Loucy (cell line): ENCODE measurements around the gene PRICKLE2.

Experiments
- H2AFZ ChIP-seq: fragments of 200-600 bp; sonication (generic); 2 replicates; pipeline ENCODE4 v1.6.0; 2016; ENCODE audit warnings: antibody characterized with exemption, mild to moderate bottlenecking, low read length, moderate library complexity
- H3F3A ChIP-seq: fragments of 200-600 bp; 2 replicates; pipeline ENCODE4 v1.6.0; 2016; ENCODE audit warnings: antibody characterized with exemption, low read depth, mild to moderate bottlenecking
- H3K27me3 ChIP-seq: fragments of 200-600 bp; sonication (generic); 2 replicates; pipeline ENCODE4 v1.6.1; 2014; ENCODE audit warnings: low read length, mild to moderate bottlenecking; ENCODE audit not compliant: insufficient read depth, poor library complexity, severe bottlenecking
- H3K36me3 ChIP-seq: fragments of 200-600 bp; sonication (generic); 2 replicates; pipeline ENCODE4 v1.6.1; 2016; ENCODE audit warnings: low read length; ENCODE audit not compliant: insufficient read depth
- H3K4me1 ChIP-seq: fragments of 200-600 bp; sonication (generic); 2 replicates; pipeline ENCODE4 v1.5.1; 2014; ENCODE audit warnings: low read length, mild to moderate bottlenecking; ENCODE audit not compliant: insufficient read depth, poor library complexity, severe bottlenecking
- H3K4me2 ChIP-seq: fragments of 200-600 bp; sonication (generic); 2 replicates; pipeline ENCODE4 v1.6.0; 2014; ENCODE audit warnings: antibody characterized with exemption, low read length, low read depth, mild to moderate bottlenecking; ENCODE audit not compliant: poor library complexity, severe bottlenecking
- H3K4me3 ChIP-seq: fragments of 200-600 bp; sonication (generic); 2 replicates; pipeline ENCODE4 v1.5.1; 2014; ENCODE audit warnings: low read length, mild to moderate bottlenecking, mixed read lengths; ENCODE audit not compliant: poor library complexity, severe bottlenecking
- H3K79me2 ChIP-seq: fragments of 200-600 bp; sonication (generic); 2 replicates; pipeline ENCODE4 v1.6.1; 2014; ENCODE audit warnings: low read length; ENCODE audit not compliant: insufficient read depth
- H3K9ac ChIP-seq: fragments of 200-600 bp; sonication (generic); 2 replicates; pipeline ENCODE4 v1.6.0; 2014; ENCODE audit warnings: mild to moderate bottlenecking, low read depth, low read length, moderate library complexity; ENCODE audit not compliant: poor library complexity, severe bottlenecking
- H3K9me2 ChIP-seq: fragments of 200-600 bp; sonication (generic); replicated peaks from 2 replicates; pipeline ENCODE4 v1.6.1; 2016; ENCODE audit warnings: low read depth, low read length, mixed read lengths
- H3K9me3 ChIP-seq: fragments of 200-600 bp; sonication (generic); 2 replicates; pipeline ENCODE4 v1.6.1; 2014; ENCODE audit warnings: mild to moderate bottlenecking, antibody characterized with exemption, low read length, low read depth; ENCODE audit not compliant: insufficient read depth
- H4K20me1 ChIP-seq: fragments of 200-600 bp; sonication (generic); 2 replicates; pipeline ENCODE4 v1.6.0; 2014; ENCODE audit warnings: antibody characterized with exemption, low read length, mild to moderate bottlenecking; ENCODE audit not compliant: insufficient read depth, poor library complexity, severe bottlenecking
- CTCF ChIP-seq: fragments of 200-600 bp; sonication (generic); conservative IDR thresholded peaks from 2 replicates; pipeline ENCODE4 v1.5.1; 2014; ENCODE audit warnings: mild to moderate bottlenecking, antibody characterized with exemption, low read length
- EZH2phosphoT487 ChIP-seq: fragments of 200-600 bp; IDR thresholded peaks from 2 replicates; pipeline ENCODE4 v1.6.1; 2018; ENCODE audit warnings: antibody characterized with exemption, mild to moderate bottlenecking, moderate library complexity, borderline replicate concordance

PRICKLE2 gene

DNA sequence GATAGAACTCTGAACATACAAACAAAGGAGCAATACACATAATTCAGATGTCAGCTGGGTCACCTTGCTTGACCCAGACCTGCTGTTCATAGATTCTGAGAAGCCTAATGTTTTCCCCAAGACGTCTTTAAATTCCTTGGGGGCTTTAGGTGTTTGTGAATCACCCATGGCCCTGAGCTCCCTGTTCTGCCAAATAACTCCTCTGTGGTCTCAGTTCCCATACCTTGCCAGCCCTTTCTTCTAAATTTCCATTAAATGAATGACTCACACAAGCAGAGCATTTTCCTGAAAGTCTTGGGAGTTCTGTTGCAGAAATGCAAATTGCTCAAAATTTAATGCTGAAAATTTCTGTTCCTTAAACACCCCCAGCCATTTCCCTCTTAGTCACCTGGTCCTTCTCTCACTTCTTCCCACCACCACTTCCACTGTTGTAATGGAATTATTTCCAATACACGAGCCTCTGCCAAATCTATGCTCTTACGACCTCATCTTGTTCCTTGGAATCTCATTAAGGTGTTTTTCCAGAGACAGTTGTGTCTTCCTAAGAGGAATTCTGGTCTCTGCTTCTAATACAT lies 168.6 kb downstream of the PRICKLE2 start:
- TF ChIP-seq CTCF (no peak), EZH2phosphoT487 (no peak)
- H3K27me3 ChIP-seq: no peaks in the 10 kb centered on the region
- no peak overlapping the region for H3K9ac ChIP-seq
- H3K9me3 ChIP-seq: no peaks in the 10 kb centered on the region
- no peaks in the 10 kb centered on the region for H4K20me1 ChIP-seq
- no peaks in the 10 kb centered on the region for H3K4me1 ChIP-seq
- H3K4me2 ChIP-seq: no peak overlapping the region
- no peaks in the 10 kb centered on the region for H3K36me3 ChIP-seq
- no peak overlapping the region for H3K4me3 ChIP-seq
- no peak overlapping the region for H2AFZ ChIP-seq
- no peaks in the 10 kb centered on the region for H3K9me2 ChIP-seq
- no peaks in the 10 kb centered on the region for H3F3A ChIP-seq
- no peaks in the 10 kb centered on the region for H3K79me2 ChIP-seq

DNA sequence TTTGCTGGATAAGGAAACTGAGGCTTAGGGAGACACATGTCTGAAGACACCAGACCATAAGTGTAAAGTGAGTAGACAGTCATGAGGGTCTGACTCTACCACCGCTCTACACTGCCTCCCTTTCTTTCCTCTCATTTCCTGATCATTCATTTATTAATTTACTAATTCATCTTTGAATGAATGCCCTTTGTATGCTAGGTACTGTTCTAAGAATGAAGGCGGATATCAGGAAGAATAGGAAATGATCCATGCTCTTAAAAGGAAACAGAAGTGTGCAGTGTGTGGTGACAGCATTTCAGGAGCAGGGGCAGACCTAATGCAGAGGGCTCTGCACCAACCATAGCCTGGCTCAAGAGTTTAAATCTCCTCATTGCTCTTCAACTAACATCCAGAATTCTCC lies 170.2 kb downstream of the PRICKLE2 start:
- no peak overlapping the region for H3K4me3 ChIP-seq
- H4K20me1 ChIP-seq: no peaks in the 10 kb centered on the region
- H3K9me2 ChIP-seq: no peaks in the 10 kb centered on the region
- no peak for TF ChIP-seq EZH2phosphoT487
- no peak for TF ChIP-seq CTCF
- H3K79me2 ChIP-seq: no peaks in the 10 kb centered on the region
- no peak overlapping the region for H3K9ac ChIP-seq
- no peak overlapping the region for H2AFZ ChIP-seq
- H3K4me2 ChIP-seq: no peak overlapping the region
- H3K27me3 ChIP-seq: no peaks in the 10 kb centered on the region
- no peaks in the 10 kb centered on the region for H3K9me3 ChIP-seq
- H3K4me1 ChIP-seq: no peaks in the 10 kb centered on the region
- H3F3A ChIP-seq: no peaks in the 10 kb centered on the region
- H3K36me3 ChIP-seq: no peaks in the 10 kb centered on the region

GRCh38 chr3:64054488-64054887 lies 170.8 kb downstream of the PRICKLE2 start:
- no peak overlapping the region for H2AFZ ChIP-seq
- no peaks in the 10 kb centered on the region for H3K9me3 ChIP-seq
- H3F3A ChIP-seq: no peaks in the 10 kb centered on the region
- H3K4me2 ChIP-seq: no peak overlapping the region
- H4K20me1 ChIP-seq: no peaks in the 10 kb centered on the region
- TF ChIP-seq EZH2phosphoT487 (no peak), CTCF (no peak)
- no peaks in the 10 kb centered on the region for H3K4me1 ChIP-seq
- H3K27me3 ChIP-seq: no peaks in the 10 kb centered on the region
- no peak overlapping the region for H3K9ac ChIP-seq
- H3K4me3 ChIP-seq: no peak overlapping the region
- no peaks in the 10 kb centered on the region for H3K79me2 ChIP-seq
- no peaks in the 10 kb centered on the region for H3K9me2 ChIP-seq
- H3K36me3 ChIP-seq: no peaks in the 10 kb centered on the region
